Measurements from ENCODE around the gene FAM234B. TPM values are rescaled to one million over a fixed set of nuclear protein-coding genes. Genes with fewer than 3 reads are reported as not detected.
A peak's percentile ranks its signal among the peaks of the same experiment; 100 is the strongest.

Gene FAM234B
- polyA plus RNA-seq, 3 donors = 1.6 to 3.2 (median 2.0) TPM

DNA sequence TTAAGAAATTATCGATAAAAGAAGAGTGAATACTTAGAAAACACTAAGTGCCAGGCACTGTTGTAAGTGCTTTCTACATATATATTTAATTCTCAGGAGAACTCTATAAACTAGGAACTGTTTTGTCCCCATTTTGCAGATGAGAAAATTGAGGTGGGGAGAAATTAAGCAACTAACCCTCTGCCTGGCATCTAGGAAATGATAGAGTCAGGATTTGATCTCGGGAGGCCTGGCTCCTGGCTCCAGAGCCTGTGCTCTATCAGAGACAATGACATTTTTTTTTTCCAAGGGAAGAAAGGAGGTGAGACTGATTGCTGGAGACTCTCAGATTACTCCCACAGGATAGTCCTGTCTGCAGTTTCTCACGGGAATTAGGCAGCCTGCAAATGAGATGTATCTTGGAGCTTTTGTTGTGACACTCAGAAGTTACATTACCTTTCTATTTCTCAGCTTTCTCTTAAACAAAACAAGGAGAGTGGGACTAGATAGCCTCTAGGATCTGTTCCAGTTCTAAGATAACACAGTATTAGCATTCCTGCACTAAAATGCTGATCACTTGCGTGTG is 1.4 kb upstream of the FAM234B start:
- Histone ChIP-seq H3K9me3 (replicated peaks in 1 of 2; ENCODE audit: control insufficient read depth in 1 of 2, insufficient read depth in 1 of 2, low read length in 2 of 2) (no peaks in the 10 kb centered on the region), H3K36me3 (replicated peaks in 1 of 2; ENCODE audit: control insufficient read depth in 1 of 2, insufficient read depth in 2 of 2, low read length in 2 of 2) (no peaks in the 10 kb centered on the region), H3K4me3 (replicated peaks in 1 of 3; ENCODE audit: low read depth in 2 of 3, low read length in 3 of 3) (no peak overlapping the region), H3K4me2 (replicated peaks; ENCODE audit: extremely low read depth, low read length, poor library complexity, severe bottlenecking) (no peak overlapping the region), H3K27me3 (ENCODE audit: control insufficient read depth in 2 of 2, insufficient read depth in 2 of 2, low read length in 2 of 2) (no peaks in the 10 kb centered on the region), H3K9ac (ENCODE audit: insufficient read depth, low read length, poor library complexity, severe bottlenecking) (no peak overlapping the region), H2AFZ (ENCODE audit: insufficient read depth, low read depth, low read length, poor library complexity, severe bottlenecking) (no peak overlapping the region), H3K79me2 (ENCODE audit: insufficient read depth, low read length) (no peaks in the 10 kb centered on the region), H3K27ac (ENCODE audit: low read depth in 1 of 2, low read length in 2 of 2) (no peak overlapping the region), H3K4me1 (ENCODE audit: control insufficient read depth in 1 of 2, insufficient read depth in 2 of 2, low read length in 2 of 2) (peaks cover 7 to 12% of the 10 kb centered on the region in 2 donors), H4K20me1 (ENCODE audit: insufficient read depth, low read length) (no peaks in the 10 kb centered on the region)
- WGBS (ENCODE audit: insufficient coverage) = 92% methylated on average over 2 of the region's 4 CpGs
- H3K27ac Mint-ChIP-seq = no peak overlapping the region
- no peaks in the 10 kb centered on the region for H3K36me3 Mint-ChIP-seq
- peaks cover 13% of the 10 kb centered on the region for H3K4me1 Mint-ChIP-seq
- no peak overlapping the region for H3K4me3 Mint-ChIP-seq
- TF ChIP-seq, protein P1, sequence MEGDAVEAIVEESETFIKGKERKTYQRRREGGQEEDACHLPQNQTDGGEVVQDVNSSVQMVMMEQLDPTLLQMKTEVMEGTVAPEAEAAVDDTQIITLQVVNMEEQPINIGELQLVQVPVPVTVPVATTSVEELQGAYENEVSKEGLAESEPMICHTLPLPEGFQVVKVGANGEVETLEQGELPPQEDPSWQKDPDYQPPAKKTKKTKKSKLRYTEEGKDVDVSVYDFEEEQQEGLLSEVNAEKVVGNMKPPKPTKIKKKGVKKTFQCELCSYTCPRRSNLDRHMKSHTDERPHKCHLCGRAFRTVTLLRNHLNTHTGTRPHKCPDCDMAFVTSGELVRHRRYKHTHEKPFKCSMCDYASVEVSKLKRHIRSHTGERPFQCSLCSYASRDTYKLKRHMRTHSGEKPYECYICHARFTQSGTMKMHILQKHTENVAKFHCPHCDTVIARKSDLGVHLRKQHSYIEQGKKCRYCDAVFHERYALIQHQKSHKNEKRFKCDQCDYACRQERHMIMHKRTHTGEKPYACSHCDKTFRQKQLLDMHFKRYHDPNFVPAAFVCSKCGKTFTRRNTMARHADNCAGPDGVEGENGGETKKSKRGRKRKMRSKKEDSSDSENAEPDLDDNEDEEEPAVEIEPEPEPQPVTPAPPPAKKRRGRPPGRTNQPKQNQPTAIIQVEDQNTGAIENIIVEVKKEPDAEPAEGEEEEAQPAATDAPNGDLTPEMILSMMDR (IDR thresholded peaks at IDR 0.05) = no peak
- no peak for DNase-seq
- H3K9me3 Mint-ChIP-seq = no peaks in the 10 kb centered on the region
- intact Hi-C loops (cut with micrococcal nuclease) = no loop called here
- peaks cover 0 to 8% (median 4%) of the 10 kb centered on the region in 3 donors for H3K27me3 Mint-ChIP-seq (ENCODE audit: low read depth in 3 of 3)

DNA sequence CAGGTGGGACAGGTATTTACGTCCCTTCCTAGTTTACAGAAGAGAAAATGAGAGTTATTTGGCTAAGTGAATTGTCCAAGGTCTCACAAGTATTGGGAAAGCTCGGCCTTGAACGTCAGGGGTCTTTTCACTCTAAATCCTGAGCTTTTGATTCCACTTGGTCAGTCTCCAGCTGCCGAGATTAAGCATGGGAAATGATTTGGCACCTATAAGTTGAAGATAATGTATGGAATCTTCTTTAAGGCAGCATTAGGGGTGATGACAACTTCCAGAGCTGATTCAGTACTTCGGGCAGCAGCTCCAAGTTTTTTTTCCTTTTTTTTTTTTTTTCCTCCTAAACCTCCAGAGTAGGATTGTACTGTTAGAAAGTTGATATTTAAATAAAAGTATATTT is 722 bp downstream of the FAM234B start:
- Histone ChIP-seq H3K9me3 (replicated peaks in 1 of 2; ENCODE audit: control insufficient read depth in 1 of 2, insufficient read depth in 1 of 2, low read length in 2 of 2) (peaks cover 0 to 8% of the 10 kb centered on the region in 2 donors), H3K4me2 (replicated peaks; ENCODE audit: extremely low read depth, low read length, poor library complexity, severe bottlenecking) (peak overlapping the region; percentile 88), H3K27ac (ENCODE audit: low read depth in 1 of 2, low read length in 2 of 2) (no peak overlapping the region), H2AFZ (ENCODE audit: insufficient read depth, low read depth, low read length, poor library complexity, severe bottlenecking) (peak overlapping the region; percentile 100), H3K4me3 (replicated peaks in 1 of 3; ENCODE audit: low read depth in 2 of 3, low read length in 3 of 3) (peak overlapping the region; percentile 65 to 96 (median 90)), H4K20me1 (ENCODE audit: insufficient read depth, low read length) (no peaks in the 10 kb centered on the region), H3K36me3 (replicated peaks in 1 of 2; ENCODE audit: control insufficient read depth in 1 of 2, insufficient read depth in 2 of 2, low read length in 2 of 2) (no peaks in the 10 kb centered on the region), H3K27me3 (ENCODE audit: control insufficient read depth in 2 of 2, insufficient read depth in 2 of 2, low read length in 2 of 2) (no peaks in the 10 kb centered on the region), H3K4me1 (ENCODE audit: control insufficient read depth in 1 of 2, insufficient read depth in 2 of 2, low read length in 2 of 2) (peaks cover 7 to 12% of the 10 kb centered on the region in 2 donors), H3K9ac (ENCODE audit: insufficient read depth, low read length, poor library complexity, severe bottlenecking) (peak overlapping the region; percentile 85), H3K79me2 (ENCODE audit: insufficient read depth, low read length) (no peaks in the 10 kb centered on the region)
- H3K4me1 Mint-ChIP-seq = peaks cover 9% of the 10 kb centered on the region
- TF ChIP-seq, protein P1 (IDR thresholded peaks at IDR 0.05) = no peak
- peaks cover 0 to 8% (median 4%) of the 10 kb centered on the region in 3 donors for H3K27me3 Mint-ChIP-seq (ENCODE audit: low read depth in 3 of 3)
- intact Hi-C loops (cut with micrococcal nuclease) = no loop called here
- peak overlapping the region in 1 of 7 donors; percentile 61 for H3K27ac Mint-ChIP-seq
- 6% methylated on average over 2 of the region's 5 CpGs for WGBS (ENCODE audit: insufficient coverage)
- H3K9me3 Mint-ChIP-seq = peaks cover 8 to 13% (median 11%) of the 10 kb centered on the region in 7 donors
- H3K4me3 Mint-ChIP-seq = peak overlapping the region; percentile 85 to 89
- no peak for DNase-seq
- no peaks in the 10 kb centered on the region for H3K36me3 Mint-ChIP-seq
